Suppressor macrophage treated with lipopolysaccharide for 4 hours (primary cell): ENCODE measurements around the gene RGS6.

Source experiments
- DNase-seq: peaks from one replicate; pipeline ENCODE4 v3.0.0-alpha.2; 2020

Gene RGS6

GRCh38 chr14:72418806-72419205 is 486.6 kb downstream of the RGS6 start:
- DNase-seq: no peak

DNA sequence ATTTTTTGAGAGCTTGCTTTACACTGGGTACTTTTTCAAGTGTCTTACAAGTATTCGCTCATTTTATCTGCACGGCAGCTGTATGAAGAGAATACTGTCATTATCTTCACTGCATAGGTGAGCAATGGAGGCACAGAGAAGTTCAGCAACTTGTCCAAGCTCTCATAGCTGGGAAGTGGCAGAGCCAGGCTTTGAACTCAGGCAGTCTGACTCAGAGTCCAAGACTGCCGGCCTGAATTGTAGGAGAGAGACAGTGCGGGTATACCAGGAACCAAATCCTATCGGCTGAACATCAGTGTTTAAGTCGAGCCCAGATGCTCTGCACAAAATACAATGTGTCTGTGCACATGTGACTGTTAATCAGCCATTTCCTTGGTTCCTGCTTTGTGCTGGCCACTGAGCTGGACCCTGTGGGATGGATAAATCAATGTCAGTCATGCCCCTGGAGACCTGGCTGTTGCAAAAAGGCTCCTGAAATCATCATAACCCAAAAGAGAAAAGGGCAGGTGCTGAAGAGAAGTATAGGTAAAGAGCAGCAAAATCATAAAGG is 487.1 kb downstream of the RGS6 start:
- no peak for DNase-seq

DNA sequence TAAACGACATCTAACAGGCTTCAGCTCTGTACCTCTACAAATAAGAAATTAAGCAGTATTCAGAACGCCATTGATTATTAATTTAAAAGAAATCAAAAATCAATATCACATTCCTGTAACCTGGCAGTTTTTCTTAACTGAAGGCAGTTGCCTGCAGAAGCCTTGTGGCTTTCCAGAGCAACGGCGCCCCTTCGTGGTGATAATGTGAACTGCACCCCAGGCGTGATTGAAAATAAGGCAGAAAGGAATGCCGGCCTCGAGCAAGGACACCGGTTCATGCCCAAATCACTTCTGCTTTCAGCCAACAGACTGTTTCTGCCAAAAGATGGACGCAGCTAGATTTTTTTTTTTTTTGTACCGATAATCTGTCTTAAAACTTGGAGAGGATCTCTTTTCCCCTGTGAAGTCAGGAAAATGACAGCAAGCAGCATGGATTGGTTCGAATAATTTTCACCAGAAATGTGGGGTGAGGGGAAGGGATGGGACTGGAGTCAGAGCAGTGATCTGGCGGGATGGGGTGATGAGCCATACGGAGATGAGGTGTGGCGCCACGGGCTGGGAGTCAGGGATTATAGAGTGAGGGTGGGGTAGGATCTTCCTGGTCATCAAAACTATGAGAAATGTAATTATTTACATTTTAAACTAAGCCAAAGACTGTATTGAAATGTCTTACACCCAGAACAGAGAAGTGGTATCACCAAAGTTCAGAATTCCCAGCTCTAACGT is 488.7 kb downstream of the RGS6 start:
- DNase-seq: peak; percentile 87

DNA sequence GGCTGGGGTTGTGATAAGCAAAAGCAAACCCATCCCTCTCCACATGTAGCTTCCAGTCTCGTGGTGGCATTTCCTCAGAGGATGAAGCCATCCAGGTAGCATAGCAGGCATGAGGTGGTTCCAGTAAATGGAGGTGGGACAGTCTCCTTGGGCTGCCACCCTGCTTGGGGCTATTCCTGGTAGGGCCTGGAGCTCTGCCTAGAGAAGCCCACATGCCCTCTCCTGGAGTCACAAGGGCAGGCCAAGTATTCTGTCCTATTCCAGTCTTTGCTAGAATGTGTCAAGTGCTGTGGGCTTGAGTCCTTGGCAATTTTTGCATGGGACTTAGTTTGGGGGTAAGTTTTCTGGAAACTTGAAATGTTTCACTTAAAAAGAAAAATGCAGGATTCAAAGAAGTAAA is 491.7 kb downstream of the RGS6 start:
- DNase-seq: no peak

DNA sequence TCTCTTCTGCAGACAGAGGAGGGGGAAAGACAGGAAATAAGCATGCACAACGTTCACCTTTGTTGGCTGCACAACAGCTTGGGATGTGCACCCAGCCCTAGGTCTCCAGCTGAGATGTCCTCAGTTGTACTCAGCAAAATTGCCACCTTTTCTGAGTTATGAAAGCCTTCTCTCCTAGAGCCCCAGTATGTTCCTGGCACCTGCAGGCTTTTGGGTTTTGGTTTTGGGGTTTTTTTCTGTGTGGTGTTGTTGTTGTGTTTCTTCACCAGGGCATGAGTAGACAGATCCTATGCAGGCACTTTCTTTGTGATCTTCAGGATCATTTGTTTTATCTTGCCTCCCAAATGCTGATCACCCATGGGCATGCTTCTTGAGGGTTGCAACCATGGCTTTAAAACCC is 498.2 kb downstream of the RGS6 start:
- no peak for DNase-seq

DNA sequence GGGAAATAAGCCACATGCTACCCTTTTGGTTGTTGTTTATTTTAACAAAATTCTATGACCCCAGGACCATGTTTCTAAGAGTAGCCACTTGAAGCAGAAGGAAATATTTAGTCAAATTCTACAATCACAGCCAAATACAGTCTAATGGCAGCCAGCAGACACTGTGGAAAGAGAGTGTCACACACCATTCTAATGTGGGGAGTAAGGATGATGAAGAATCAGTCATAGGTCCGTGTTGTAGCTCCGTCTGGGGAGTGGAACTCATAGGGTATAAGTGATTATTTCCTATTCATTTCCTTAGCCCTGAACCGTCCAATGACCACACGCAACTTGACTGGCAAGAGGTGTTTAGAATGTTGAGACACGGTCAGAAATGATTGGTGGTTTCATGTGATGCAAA is 500.5 kb downstream of the RGS6 start:
- DNase-seq: no peak

- no peak for DNase-seq
These were observed 501.3 kb downstream of the RGS6 start for GRCh38 chr14:72433511-72433910.

GRCh38 chr14:72434856-72435255 is 502.6 kb downstream of the RGS6 start:
- no peak for DNase-seq

GRCh38 chr14:72439707-72440106 is 507.5 kb downstream of the RGS6 start:
- DNase-seq: no peak

DNA sequence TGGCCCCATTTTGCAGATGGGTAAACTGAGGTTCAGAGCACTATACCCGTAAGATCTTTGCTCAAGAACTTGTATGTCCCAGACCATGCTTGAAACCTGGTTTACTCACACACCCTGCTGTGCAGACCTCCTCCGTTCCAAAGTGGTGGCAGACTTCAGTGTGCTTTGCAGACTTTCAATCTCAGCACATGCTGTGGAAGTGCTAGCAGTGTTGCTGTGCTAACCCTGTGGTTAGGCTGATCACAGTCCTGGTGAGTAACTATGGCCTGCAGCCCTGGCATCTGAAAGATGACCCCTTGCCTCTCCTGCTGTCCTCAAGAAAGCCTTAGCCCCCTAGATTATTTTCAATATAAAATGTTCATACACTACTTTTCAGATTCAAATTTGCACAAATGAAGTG is 511.0 kb downstream of the RGS6 start:
- DNase-seq: no peak

GRCh38 chr14:72443991-72444441 is 511.8 kb downstream of the RGS6 start:
- peak; percentile 19 for DNase-seq

DNA sequence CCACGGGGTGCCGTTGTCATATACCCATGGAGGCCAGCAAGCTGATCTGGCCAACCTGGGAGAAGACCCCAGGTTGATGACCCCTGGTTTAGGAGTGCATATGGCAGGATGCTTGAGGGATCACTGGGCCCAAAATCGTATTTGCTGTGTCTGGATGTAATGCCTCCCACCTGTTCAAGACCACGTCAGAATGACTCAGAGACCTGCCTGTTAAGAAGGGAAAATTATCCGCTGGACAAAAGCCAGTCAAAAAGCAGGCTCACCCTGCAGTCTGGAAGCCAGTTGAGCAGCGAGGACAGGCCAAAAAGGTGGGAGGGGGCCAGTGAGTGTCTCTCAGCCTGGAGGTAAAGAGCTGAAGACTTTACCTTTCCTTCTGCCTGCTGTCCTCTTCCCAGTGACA is 512.5 kb downstream of the RGS6 start:
- no peak for DNase-seq

GRCh38 chr14:72448212-72448611 is 516.0 kb downstream of the RGS6 start:
- DNase-seq: no peak

DNA sequence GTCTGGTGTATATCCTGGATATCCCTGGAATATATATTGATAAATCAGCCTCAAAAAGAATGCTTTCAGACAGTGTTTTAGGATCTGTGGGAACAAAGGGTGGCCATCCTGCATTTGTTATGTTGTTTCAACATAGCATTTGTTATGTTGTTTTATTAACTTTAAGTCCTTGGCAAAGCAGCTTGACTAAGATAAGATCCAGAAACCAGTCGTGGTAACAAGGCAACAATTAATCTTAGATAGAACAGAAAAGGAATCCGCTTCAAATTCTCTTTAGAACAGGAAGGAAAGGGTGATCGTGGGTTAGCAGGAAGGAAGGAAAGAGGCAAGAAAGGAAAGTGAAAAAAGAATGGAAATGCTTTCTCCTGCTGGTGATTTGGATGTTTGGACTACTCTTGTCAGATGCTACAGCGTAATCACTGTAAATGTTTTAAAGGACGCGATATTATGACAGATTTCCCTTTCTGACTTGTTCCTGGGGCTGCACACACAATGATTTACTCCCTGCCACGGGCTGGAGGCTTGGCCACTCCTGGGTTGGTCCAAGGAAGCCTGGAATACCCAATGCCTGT is 518.3 kb downstream of the RGS6 start:
- DNase-seq: no peak

DNA sequence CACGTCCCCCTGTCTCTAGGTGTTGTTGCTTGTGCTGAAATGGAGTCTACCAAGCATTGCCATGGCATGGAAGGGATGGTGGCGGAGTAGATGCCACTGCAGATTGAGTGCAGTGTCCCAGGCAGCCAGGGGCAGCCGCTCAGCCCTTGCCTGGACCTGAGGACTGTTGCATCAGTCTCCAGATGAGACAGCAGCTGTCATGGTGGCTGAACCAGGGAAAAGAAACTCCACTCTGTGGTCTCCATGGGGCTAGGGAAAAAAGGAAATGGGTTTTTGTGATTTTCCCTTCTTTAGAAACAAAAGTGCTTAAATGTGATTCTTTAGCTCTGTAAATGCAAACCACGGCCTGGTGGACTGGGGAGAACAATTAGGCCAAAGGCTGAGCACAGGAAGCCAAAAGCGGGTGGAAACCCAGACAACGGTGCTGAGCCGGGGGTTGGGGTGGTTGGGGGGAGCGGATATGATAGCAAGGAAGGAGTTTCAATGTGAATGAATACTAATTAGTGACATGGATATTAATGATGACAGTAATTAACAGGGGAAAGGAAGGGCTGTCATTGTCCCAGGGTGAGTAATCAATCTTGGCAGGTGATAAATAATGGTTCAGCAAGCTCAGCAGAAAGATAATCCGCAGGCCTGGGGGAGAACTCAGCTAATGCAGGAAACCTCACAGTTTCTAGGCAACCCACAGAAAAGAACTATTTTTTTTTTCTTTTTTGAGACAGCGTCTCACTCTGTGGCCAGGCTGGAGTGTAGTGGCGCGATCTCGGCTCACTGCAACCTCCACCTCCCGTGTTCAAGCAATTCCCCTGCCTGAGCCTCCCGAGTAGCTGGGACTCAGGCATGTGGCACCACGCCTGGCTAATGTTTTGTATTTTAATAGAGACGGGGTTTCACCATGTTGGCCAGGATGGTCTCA is 519.1 kb downstream of the RGS6 start:
- peak; percentile 67 for DNase-seq

- no peak for DNase-seq
These were observed 520.5 kb downstream of the RGS6 start for GRCh38 chr14:72452774-72453173.

- DNase-seq: no peak
These were observed 522.3 kb downstream of the RGS6 start for GRCh38 chr14:72454388-72455160.

DNA sequence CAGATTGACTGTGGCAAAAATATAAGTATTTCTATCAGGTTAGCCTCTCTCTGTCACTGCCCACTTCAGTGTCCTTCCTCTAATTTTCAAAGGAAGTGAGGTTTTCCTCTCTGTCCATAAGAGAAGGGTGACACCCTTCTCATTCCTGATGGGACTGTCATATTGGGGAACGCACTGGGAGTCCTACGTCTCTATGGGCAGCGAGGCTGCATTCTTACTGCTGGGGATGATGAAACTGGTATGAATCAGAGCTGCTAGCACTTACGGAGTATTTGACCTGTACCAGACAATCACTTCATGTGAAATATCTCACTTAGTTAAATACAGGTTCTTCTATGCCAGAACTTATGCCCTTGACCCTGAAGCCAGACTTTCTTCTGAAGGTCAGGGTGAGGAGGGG is 525.4 kb downstream of the RGS6 start:
- no peak for DNase-seq

GRCh38 chr14:72462056-72462455 is 529.8 kb downstream of the RGS6 start:
- DNase-seq: no peak

DNA sequence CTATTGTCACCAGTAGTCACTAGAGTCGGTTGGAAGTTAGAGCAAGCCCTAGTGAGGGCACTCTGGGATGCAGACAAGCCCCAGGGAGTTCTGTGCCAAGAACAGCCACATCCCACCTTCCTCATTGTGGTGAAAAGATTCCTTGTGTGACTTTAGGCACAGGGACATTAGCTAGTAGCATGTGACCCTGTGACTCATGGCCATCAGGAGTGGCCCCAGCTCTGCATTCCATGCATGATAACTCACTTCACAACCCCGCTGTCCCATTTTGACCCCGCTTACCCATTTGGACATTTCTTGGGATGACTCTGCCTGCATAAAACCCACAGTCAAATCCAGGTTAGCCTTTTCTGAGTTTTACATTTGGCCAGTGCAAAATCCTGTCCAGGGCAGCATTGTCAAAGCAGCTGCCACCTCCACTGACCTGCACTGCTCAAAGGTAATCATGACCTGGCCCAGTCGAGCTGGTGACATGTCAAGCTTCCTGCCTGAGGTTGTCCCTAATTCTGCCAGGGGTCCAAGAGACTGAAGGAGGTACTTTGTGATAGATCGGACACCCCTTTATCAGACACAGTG is 531.1 kb downstream of the RGS6 start:
- peak; percentile 23 for DNase-seq

- no peak for DNase-seq
These were observed 532.0 kb downstream of the RGS6 start for GRCh38 chr14:72464226-72464625.

- DNase-seq: no peak
These were observed 534.1 kb downstream of the RGS6 start for GRCh38 chr14:72466325-72466724.
